Right lung (tissue), 5 donors: Measurements from ENCODE around the gene FXYD3. TPM values are rescaled to one million over a fixed set of nuclear protein-coding genes. Genes with fewer than 3 reads are reported as not detected.

Experiments used
- DNase-seq, 2 donors: peaks; one replicate each; pipeline ENCODE4 v3.0.0-alpha.2; 2013
- polyA plus RNA-seq, 5 donors: library from polyadenylated mRNA; unstranded; fragments of 120-200 nt; gene quantifications; one replicate each; pipeline versions ENCODE4 v1.2.1 to v1.2.3, GENCODE V29; 2013; ENCODE audit warnings: inconsistent platforms in 1 of 5, low replicate concordance in 1 of 5; ENCODE audit not compliant: insufficient read length in 5 of 5, insufficient read depth in 1 of 5

The FXYD3 gene
- polyA plus RNA-seq, 5 donors = 19.9 to 48.0 (median 20.8) TPM

DNA sequence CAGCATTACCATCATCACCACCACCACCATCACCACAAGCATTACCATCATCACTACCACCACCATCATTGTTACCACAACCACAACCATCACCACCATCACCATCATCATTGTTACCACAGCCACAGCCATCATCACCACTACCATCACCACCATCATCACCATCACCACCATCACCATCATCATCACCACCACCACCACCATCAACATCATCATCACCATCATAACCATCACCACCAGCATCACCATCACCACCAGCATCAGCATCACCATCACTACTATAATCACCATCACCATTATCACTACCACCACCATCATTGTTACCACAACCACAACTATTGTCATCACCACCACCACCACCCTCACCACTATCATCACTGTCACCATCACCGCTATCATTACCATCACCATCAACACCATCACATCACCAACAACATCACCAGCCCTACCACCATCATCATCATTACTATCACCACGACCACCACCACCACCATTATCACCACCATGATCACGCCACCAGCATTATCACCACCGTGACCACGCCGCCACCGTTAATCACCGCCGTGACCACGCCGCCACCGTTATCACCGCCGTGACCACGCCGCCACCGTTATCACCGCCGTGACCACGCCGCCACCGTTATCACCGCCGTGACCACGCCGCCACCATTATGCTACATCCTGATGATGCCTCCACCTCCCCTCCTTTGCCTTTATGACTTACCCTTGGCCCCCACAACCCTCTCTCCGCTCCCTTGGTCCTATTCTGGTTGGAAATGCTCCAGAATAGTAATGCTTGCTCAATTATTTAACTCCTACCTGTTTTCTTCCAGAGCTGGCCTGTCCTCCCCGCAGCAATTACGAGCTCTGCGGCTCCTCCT lies 10.0 kb upstream of the FXYD3 start:
- no peak for DNase-seq

DNA sequence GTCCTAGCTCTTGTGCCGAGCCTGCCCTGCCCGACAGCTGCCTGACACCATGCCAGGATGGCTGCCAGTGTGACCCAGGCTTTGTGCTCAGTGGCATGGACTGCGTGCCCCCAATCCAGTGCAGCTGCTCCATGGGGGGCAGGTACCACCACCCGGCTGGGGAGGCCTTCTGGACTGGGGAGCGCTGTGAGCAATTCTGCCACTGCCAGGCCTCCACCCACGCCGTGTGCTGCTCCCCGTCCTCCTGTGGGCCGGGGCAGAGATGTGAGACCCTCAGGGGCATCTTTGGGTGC lies 9.4 kb upstream of the FXYD3 start:
- no peak for DNase-seq

GRCh38 chr19:35106898-35107541 lies 8.6 kb upstream of the FXYD3 start:
- DNase-seq = no peak

DNA sequence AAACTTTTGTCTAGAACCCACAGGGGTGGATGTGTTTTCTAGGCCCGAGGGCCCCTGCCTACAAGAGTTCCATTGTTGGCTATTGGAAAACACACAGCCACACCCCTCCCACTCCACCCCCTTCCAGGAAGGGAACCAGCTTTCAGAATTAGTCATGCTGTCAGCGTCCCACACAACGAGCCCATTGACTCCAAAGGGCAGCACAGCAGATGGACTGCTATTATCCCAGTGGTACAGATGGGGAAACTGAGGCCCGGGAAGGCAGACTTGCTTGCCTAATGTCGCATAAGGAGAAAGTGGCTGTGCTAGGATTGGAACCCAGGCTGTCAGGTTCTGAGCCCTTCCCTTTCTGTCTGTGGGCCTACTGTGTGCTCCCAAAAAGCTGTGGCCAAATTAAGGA lies 8.1 kb upstream of the FXYD3 start:
- no peak for DNase-seq

GRCh38 chr19:35108730-35109129 lies 6.9 kb upstream of the FXYD3 start:
- DNase-seq = no peak

- no peak for DNase-seq
Observed at GRCh38 chr19:35109395-35110112, 6.1 kb upstream of the FXYD3 start.

DNA sequence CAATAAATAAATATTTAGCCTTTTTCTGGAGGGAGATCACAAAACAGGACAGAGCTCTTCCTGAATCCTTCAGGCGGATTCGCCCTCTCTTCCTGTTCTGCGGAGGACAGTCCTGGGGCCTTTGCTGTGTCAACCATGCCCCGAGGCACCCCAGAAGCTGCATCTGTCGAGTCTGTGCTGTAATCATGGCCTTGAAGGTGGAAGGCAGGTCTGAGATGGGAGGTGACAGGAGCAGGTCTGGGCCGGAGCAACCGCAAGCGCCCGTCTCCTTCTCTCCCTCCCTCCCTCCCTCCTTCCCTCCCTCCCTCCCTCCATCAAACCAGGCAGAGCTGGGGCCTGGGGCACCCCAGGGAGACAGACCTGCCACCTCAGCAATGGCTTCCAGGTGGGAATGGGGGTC lies 4.6 kb upstream of the FXYD3 start:
- DNase-seq = no peak

- DNase-seq = no peak
Observed at GRCh38 chr19:35112995-35113688, 2.5 kb upstream of the FXYD3 start.

DNA sequence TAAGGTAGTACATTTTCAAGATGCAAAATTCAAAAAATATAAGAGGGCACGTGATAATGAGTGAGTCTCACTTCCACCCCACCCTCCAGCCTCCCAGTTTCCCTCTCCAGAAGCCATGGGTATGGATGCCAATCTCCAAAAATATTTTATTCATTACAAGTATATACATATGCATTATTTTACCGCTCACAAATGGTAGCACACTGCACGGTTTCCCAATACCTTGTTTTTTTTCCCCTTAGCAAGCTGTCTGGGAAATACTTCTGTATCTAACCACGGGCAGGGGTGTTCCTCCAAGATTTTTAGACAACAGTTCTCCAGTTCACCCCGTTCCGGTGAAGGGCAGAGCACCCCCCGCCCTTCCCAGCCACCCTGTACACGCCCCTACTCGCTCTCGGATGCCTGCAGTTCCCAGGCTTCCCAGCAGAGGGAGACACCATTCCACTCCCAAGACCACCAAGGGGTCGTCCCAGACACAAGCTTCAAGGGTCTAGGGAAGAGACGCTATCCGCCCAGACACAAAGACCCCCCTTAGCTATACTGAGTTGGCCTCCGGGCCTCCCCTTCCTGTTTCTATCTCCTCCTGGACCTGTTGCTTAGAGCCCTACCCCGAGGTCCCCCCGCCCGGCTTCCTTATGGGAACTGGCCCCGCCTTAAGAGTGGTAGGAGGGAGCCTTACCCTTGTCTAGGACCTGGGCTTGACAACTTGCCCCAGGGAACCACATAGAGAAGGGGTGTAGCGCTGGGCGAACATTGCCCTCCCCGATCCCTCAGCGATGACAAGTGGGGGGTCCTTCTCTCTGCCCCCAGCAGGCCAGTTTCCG lies 1.1 kb upstream of the FXYD3 start:
- peak; percentile 73 to 81 for DNase-seq

GRCh38 chr19:35116072-35116801 lies 614 bp downstream of the FXYD3 start:
- no peak for DNase-seq

DNA sequence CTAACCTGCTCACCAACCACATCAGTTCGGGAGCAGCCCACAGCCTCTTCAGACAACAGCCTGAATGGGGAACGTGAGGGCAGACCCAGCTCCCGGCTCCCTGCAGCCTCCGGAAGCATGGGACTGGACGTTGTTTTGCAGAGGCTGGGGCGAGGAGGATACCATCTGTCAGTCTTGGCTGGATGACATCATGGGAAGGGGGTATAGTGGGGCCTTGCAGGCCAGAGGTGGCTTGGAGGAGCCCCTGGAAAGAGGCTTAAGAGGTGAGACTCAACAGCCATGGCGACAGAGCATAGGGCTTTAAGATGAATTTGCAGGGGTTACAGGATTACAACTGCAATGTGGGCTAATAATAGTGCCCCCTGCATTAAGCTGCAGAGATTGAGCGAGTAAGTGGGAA lies 1.5 kb downstream of the FXYD3 start:
- no peak for DNase-seq

DNA sequence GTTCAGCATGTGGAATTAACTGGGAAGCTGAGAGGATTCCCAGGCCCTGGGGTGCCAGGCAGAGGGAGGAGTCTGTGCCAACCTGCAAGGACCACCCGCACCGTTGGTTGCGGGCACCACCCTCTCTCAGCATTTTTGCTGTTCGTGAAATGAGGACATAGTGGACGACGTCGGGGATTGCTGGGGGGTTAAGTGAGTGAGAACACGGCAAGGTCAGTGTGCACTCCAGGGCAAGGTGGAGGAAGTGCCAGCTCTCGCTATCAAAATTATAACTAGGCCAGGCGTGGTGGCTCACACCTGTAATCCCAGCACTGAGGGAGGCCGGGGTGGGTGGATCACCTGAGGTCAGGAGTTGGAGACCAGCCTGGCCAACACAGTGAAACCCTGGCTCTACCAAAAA lies 2.2 kb downstream of the FXYD3 start:
- DNase-seq = no peak

- DNase-seq = no peak
Observed at GRCh38 chr19:35118268-35119020, 2.8 kb downstream of the FXYD3 start.

DNA sequence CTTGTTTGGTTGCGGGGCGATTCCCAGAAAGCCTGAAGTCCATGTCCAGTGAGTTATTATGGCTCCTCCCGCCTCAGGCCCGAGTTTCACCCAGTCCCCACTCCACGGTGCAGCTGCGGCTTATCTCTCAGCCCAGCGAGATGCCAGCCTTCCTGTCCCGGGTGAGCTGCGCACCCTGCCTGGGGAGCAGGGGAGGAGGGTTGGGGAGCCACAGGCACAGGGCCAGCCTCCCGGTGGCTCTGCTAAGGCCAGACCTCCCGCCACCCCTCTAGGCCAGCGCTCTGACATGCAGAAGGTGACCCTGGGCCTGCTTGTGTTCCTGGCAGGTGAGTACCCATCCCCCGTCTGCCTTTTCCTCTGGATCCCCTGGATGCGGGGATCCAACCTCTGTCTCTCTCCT lies 3.5 kb downstream of the FXYD3 start:
- no peak for DNase-seq

GRCh38 chr19:35119578-35120155 lies 4.0 kb downstream of the FXYD3 start:
- DNase-seq = no peak

- no peak for DNase-seq
Observed at GRCh38 chr19:35120492-35120891, 4.9 kb downstream of the FXYD3 start.

DNA sequence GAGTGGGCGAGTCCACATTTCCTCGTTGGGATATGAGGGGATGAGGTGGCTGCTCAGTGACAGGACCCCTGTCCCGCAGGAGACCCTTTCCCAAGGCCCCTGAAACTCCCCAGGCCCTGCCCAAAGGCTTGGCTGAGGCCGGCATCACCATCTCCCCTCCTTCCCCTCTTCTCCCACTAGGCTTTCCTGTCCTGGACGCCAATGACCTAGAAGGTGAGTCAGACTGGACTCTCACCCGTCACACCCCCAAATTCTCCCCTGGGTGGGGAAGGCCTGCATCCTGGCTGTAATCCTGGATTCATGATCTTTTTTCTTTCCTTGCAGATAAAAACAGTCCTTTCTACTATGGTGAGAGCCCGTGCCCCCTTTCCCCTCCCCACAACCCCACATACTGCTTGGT lies 5.3 kb downstream of the FXYD3 start:
- no peak for DNase-seq

GRCh38 chr19:35122687-35123551 lies 7.3 kb downstream of the FXYD3 start:
- DNase-seq = no peak

- DNase-seq = no peak
Observed at GRCh38 chr19:35123573-35123972, 8.0 kb downstream of the FXYD3 start.
